SK-N-SH (cell line): ENCODE measurements around the gene RPS16. TPM values are rescaled to one million over a fixed set of nuclear protein-coding genes. Genes with fewer than 3 reads are reported as not detected.

Source experiments
- CTCF ChIA-PET: fragments of 300-600, 350-600 bp; formaldehyde crosslinking; extraction: SDS; loops from one replicate; lab custom pipeline; 2021; lab: Yijun Ruan, JAX
- POLR2A ChIA-PET: fragments of 350-600 bp; sonication (Branson Sonifier 250); formaldehyde crosslinking; extraction: SDS; loops from one replicate; lab custom pipeline; 2020; ENCODE audit warnings: antibody characterized with exemption, inconsistent platforms; lab: Yijun Ruan, JAX
- DNase-seq: peaks from one replicate; pipeline ENCODE4 v3.0.0; 2012
- H2AFZ ChIP-seq: fragments of 200-600 bp; sonication (generic); 2 replicates; pipeline ENCODE4 v1.8.1; 2016; ENCODE audit warnings: antibody characterized with exemption, mild to moderate bottlenecking, low read depth
- H3F3A ChIP-seq: fragments of 200-600 bp; sonication (generic); replicated peaks from 2 replicates; pipeline ENCODE3; 2016; ENCODE audit warnings: antibody characterized with exemption, mild to moderate bottlenecking; ENCODE audit not compliant: insufficient read depth
- H3K27ac ChIP-seq, 2 experiments: fragments of 200-500 bp in 1 of 2; fragments of 200-600 bp in 1 of 2; sonication (Bioruptor generic) in 1 of 2; sonication (generic), shearing (Covaris generic) in 1 of 2; 2 replicates each; pipeline versions ENCODE4 v1.5.1 to v1.6.1; 2014 to 2016; ENCODE audit warnings: low read depth in 2 of 2, inconsistent platforms in 1 of 2, low read length in 1 of 2, mild to moderate bottlenecking in 1 of 2, mixed read lengths in 1 of 2
- H3K27me3 ChIP-seq: fragments of 200-600 bp; sonication (generic), shearing (Covaris generic); 2 replicates; pipeline ENCODE4 v1.6.1; 2016; ENCODE audit warnings: mixed run types; ENCODE audit not compliant: insufficient read depth
- H3K36me3 ChIP-seq, 2 experiments: fragments of 200-500 bp in 1 of 2; fragments of 200-600 bp in 1 of 2; sonication (Bioruptor generic) in 1 of 2; sonication (generic) in 1 of 2; replicated peaks in 1 of 2; 2 replicates each; pipeline versions ENCODE3 to v1.5.1; 2014 to 2016; ENCODE audit warnings: low read length in 1 of 2, mild to moderate bottlenecking in 1 of 2; ENCODE audit not compliant: insufficient read depth in 2 of 2, control insufficient read depth in 1 of 2
- H3K4me1 ChIP-seq, 2 experiments: fragments of 200-500 bp in 1 of 2; fragments of 200-600 bp in 1 of 2; sonication (Bioruptor generic) in 1 of 2; sonication (generic), shearing (Covaris generic) in 1 of 2; 2 replicates each; pipeline versions ENCODE4 v1.5.1 to v1.6.1; 2014 to 2016; ENCODE audit warnings: low read depth in 1 of 2, low read length in 1 of 2, mixed run types in 1 of 2; ENCODE audit not compliant: insufficient read depth in 2 of 2, control insufficient read depth in 1 of 2
- H3K4me2 ChIP-seq: fragments of 200-600 bp; sonication (generic), shearing (Covaris generic); 2 replicates; pipeline ENCODE4 v1.6.1; 2017; ENCODE audit warnings: mixed run types
- H3K4me3 ChIP-seq, 2 experiments: fragments of 200-500 bp in 1 of 2; fragments of 200-600 bp in 1 of 2; sonication (Bioruptor generic) in 1 of 2; sonication (generic), shearing (Covaris generic) in 1 of 2; 2 replicates each; pipeline versions ENCODE4 v1.5.1 to v1.8.1; 2014 to 2016; ENCODE audit warnings: low read depth in 2 of 2, inconsistent platforms in 1 of 2, low read length in 1 of 2, mild to moderate bottlenecking in 1 of 2, mixed read lengths in 1 of 2, moderate library complexity in 1 of 2
- H3K79me2 ChIP-seq: fragments of 200-600 bp; sonication (generic); 2 replicates; pipeline ENCODE4 v1.8.1; 2017; ENCODE audit warnings: mild to moderate bottlenecking; ENCODE audit not compliant: insufficient read depth
- H3K9ac ChIP-seq: fragments of 200-600 bp; sonication (generic); 2 replicates; pipeline ENCODE4 v1.6.1; 2017; ENCODE audit warnings: mixed run types
- H3K9me2 ChIP-seq: fragments of 200-600 bp; sonication (generic); 2 replicates; pipeline ENCODE4 v1.6.1; 2017; ENCODE audit warnings: mixed run types
- H3K9me3 ChIP-seq: fragments of 200-600 bp; sonication (generic); 2 replicates; pipeline ENCODE4 v1.6.1; 2017; ENCODE audit warnings: mixed run types, mild to moderate bottlenecking, moderate library complexity
- H4K20me1 ChIP-seq: fragments of 200-600 bp; sonication (generic); 2 replicates; pipeline ENCODE4 v1.6.1; 2017; ENCODE audit warnings: mild to moderate bottlenecking, mixed run types; ENCODE audit not compliant: insufficient read depth
- CHD2 ChIP-seq: fragments of 150-350 bp; IDR thresholded peaks from 2 replicates; pipeline ENCODE4 v1.6.1; 2018; ENCODE audit warnings: low read length; ENCODE audit not compliant: partially characterized antibody
- CTCF ChIP-seq: fragments of 200-600 bp; sonication (generic); IDR thresholded peaks from 2 replicates; pipeline ENCODE4 v1.6.1; 2017; ENCODE audit warnings: antibody characterized with exemption, mild to moderate bottlenecking, moderate library complexity
- ELF1 ChIP-seq: IDR thresholded peaks from 2 replicates; pipeline ENCODE4 v1.4.0; 2012
- EZH2phosphoT487 ChIP-seq: fragments of 200-600 bp; sonication (generic); IDR thresholded peaks from 2 replicates; pipeline ENCODE4 v1.6.1; 2017; ENCODE audit warnings: low read depth, mixed run types, mild to moderate bottlenecking, antibody characterized with exemption, moderate library complexity, borderline replicate concordance
- FOSL2 ChIP-seq: IDR thresholded peaks from 2 replicates; pipeline ENCODE4 v1.4.0; 2012; ENCODE audit warnings: low read depth, mild to moderate bottlenecking, moderate library complexity, borderline replicate concordance
- FOXJ3 ChIP-seq: sonication (generic); formaldehyde crosslinking; IDR thresholded peaks from 2 replicates; pipeline ENCODE4 v1.5.1; 2020; ENCODE audit warnings: mild to moderate bottlenecking, missing genetic modification reagents
- IRF3 ChIP-seq: fragments of 150-350 bp; IDR thresholded peaks from 2 replicates; pipeline ENCODE4 v1.6.1; 2016; ENCODE audit warnings: mild to moderate bottlenecking, low read depth, low read length
- JUND ChIP-seq: IDR thresholded peaks from 2 replicates; pipeline ENCODE4 v1.4.0; 2012
- RCOR1 ChIP-seq: fragments of 150-350 bp; IDR thresholded peaks from 2 replicates; pipeline ENCODE4 v1.6.1; 2017; ENCODE audit warnings: antibody characterized with exemption, low read length
- RFX5 ChIP-seq: IDR thresholded peaks from 2 replicates; pipeline ENCODE4 v1.6.1; 2012; ENCODE audit warnings: mild to moderate bottlenecking, improper control_type of control experiment, low read length
- RXRA ChIP-seq: IDR thresholded peaks from 2 replicates; pipeline ENCODE4 v1.4.0; 2012; ENCODE audit warnings: low read depth, mild to moderate bottlenecking, borderline replicate concordance
- SIN3A ChIP-seq: IDR thresholded peaks from 2 replicates; pipeline ENCODE4 v1.6.1; 2012; ENCODE audit warnings: low read depth, mild to moderate bottlenecking, low read length, moderate library complexity, borderline replicate concordance
- TCF12 ChIP-seq: IDR thresholded peaks from 2 replicates; pipeline ENCODE4 v1.4.0; 2012
- USF1 ChIP-seq: IDR thresholded peaks from 2 replicates; pipeline ENCODE4 v1.4.0; 2012; ENCODE audit warnings: low read depth, borderline replicate concordance
- YY1 ChIP-seq: IDR thresholded peaks from 2 replicates; pipeline ENCODE4 v1.4.0; 2012; ENCODE audit warnings: low read depth, mild to moderate bottlenecking
- WGBS: methylation state at CpG from one replicate; pipeline ENCODE4 v1.1.6; 2017; ENCODE audit warnings: low lambda C conversion rate; 5-methylcytosine and 5-hydroxymethylcytosine counted together
- polyA plus RNA-seq, 3 experiments: library from polyadenylated mRNA; depleted of rRNA; stranded (reverse); fragments of >200 nt; gene quantifications; 2 replicates each; pipeline ENCODE4 v1.2.3, GENCODE V29; 2012
- TF ChIP-seq, protein P1 (sequence below): IDR thresholded peaks from 2 replicates; pipeline ENCODE4 v1.4.0; 2012; ENCODE audit warnings: low read depth
- TF ChIP-seq, protein P2 (sequence below): fragments of 150-350 bp; IDR thresholded peaks from 2 replicates; pipeline ENCODE4 v1.6.1; 2017; ENCODE audit warnings: antibody characterized with exemption, low read length, low read depth, borderline replicate concordance

Gene RPS16
- polyA plus RNA-seq, 1 of the 3 experiments (the other 2 are of a cell fraction) = 7,541 TPM

DNA sequence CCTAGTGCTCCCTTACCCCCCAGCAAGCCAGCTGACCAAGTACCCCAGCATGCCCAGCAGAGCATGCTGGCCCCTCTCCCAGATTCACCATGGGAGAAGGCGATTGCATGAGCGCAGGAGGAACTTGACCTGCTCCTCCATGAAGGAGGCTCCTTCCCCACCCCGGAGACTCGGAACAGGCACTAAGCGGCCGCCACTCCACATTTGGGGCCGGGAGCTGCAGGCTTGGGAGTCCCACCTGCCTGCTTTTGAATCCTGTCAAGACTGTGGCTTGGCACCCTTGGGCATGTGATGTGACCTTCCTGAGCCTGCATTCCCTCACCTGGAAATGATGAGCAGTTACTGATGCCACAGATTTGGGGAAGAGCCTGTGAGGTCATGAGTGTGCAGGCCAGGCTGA, 32.2 kb upstream of the RPS16 start:
- TF ChIP-seq TCF12 = no peak
- no peak for TF ChIP-seq USF1
- no peak for TF ChIP-seq RFX5
- TF ChIP-seq JUND = no peak
- no peak for TF ChIP-seq FOSL2
- no peak for TF ChIP-seq EZH2phosphoT487
- no peak for TF ChIP-seq IRF3
- no peak for TF ChIP-seq CHD2
- TF ChIP-seq, protein P1, sequence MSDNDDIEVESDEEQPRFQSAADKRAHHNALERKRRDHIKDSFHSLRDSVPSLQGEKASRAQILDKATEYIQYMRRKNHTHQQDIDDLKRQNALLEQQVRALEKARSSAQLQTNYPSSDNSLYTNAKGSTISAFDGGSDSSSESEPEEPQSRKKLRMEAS = no peak
- TF ChIP-seq FOXJ3 (CRISPR knock-in tag) = no peak
- no peak for TF ChIP-seq RXRA
- TF ChIP-seq, all 33 proteins: peak for 0
- ChIA-PET CTCF (interaction anchor here (1.3 to 5.6 kb wide), 2 partner anchors 66 to 84 kb away, joined by 3 to 22 read pairs; partner anchors contain the start of gene EID2B), POLR2A (no interaction called here)
- H3K9me3 ChIP-seq = no peaks in the 10 kb centered on the region
- H3K36me3 ChIP-seq = peaks cover 20 to 83% of the 10 kb centered on the region in 2 experiments
- WGBS = 96% methylated on average over 7 of the region's 7 CpGs
- no peaks in the 10 kb centered on the region for H3K4me1 ChIP-seq
- H3K79me2 ChIP-seq = peaks cover 10% of the 10 kb centered on the region; the same call in 1 of the 2 replicates
- no peaks in the 10 kb centered on the region for H4K20me1 ChIP-seq
- no peak overlapping the region for H2AFZ ChIP-seq
- no peak for DNase-seq
- no peaks in the 10 kb centered on the region for H3K27me3 ChIP-seq
- no peak overlapping the region for H3K4me3 ChIP-seq
- no peaks in the 10 kb centered on the region for H3K9me2 ChIP-seq
- no peak overlapping the region for H3K9ac ChIP-seq
- no peak overlapping the region for H3K4me2 ChIP-seq
- H3K27ac ChIP-seq = no peak overlapping the region
- no peaks in the 10 kb centered on the region for H3F3A ChIP-seq

- whole genome bisulfite sequencing = 97% methylated on average over 18 of the region's 18 CpGs
- no peaks in the 10 kb centered on the region for H4K20me1 ChIP-seq
- H3K4me2 ChIP-seq = no peak overlapping the region
- H3K27me3 ChIP-seq = no peaks in the 10 kb centered on the region
- ChIA-PET POLR2A (interaction anchor here (0.6 kb wide), 1 partner anchor 30 kb away, joined by 3 read pairs; the partner anchor contains the start of gene RPS16), CTCF (interaction anchor here (1.1 to 5.6 kb wide), 3 partner anchors 8 to 69 kb away, joined by 3 to 22 read pairs (median 15); partner anchors contain the start of gene EID2B)
- H3K4me3 ChIP-seq = no peak overlapping the region
- no peak for DNase-seq
- no peak overlapping the region for H3K27ac ChIP-seq
- H3K9me2 ChIP-seq = no peaks in the 10 kb centered on the region
- H3K36me3 ChIP-seq = peaks cover 25 to 65% of the 10 kb centered on the region in 2 experiments
- H3K79me2 ChIP-seq = peaks cover 10% of the 10 kb centered on the region; the same call in 1 of the 2 replicates
- H3K9me3 ChIP-seq = no peaks in the 10 kb centered on the region
- no peaks in the 10 kb centered on the region for H3F3A ChIP-seq
- H3K4me1 ChIP-seq = no peaks in the 10 kb centered on the region
- no peak overlapping the region for H3K9ac ChIP-seq
- TF ChIP-seq YY1 = no peak
- no peak for TF ChIP-seq IRF3
- TF ChIP-seq EZH2phosphoT487 = no peak
- no peak for TF ChIP-seq TCF12
- TF ChIP-seq USF1 = no peak
- no peak for TF ChIP-seq RFX5
- no peak for TF ChIP-seq ELF1
- no peak for TF ChIP-seq SIN3A
- no peak for TF ChIP-seq CTCF
- no peak for TF ChIP-seq RCOR1
- TF ChIP-seq, protein P2, sequence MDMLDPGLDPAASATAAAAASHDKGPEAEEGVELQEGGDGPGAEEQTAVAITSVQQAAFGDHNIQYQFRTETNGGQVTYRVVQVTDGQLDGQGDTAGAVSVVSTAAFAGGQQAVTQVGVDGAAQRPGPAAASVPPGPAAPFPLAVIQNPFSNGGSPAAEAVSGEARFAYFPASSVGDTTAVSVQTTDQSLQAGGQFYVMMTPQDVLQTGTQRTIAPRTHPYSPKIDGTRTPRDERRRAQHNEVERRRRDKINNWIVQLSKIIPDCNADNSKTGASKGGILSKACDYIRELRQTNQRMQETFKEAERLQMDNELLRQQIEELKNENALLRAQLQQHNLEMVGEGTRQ = no peak
- no peak for TF ChIP-seq FOSL2
- H2AFZ ChIP-seq = no peak overlapping the region
These were observed 30.4 kb upstream of the RPS16 start for GRCh38 chr19:39465956-39466747.
